ENCODE measurements around the gene SGSM2.

The SGSM2 gene

GRCh38 chr17:2388020-2388682 lies 50.9 kb downstream of the SGSM2 start:
- H3K4me3 ChIP-seq (replicated peaks; ENCODE audit: insufficient read depth, low read length): no peak overlapping the region
- no peak for DNase-seq (ENCODE audit: low read depth in 1 of 2, low spot score in 1 of 2)
- TF ChIP-seq GABPA (IDR thresholded peaks at IDR 0.05; ENCODE audit: low read depth) (no peak), SPI1 (IDR thresholded peaks at IDR 0.05; ENCODE audit: borderline replicate concordance, low read depth) (no peak), REST (IDR thresholded peaks at IDR 0.05; ENCODE audit: insufficient replicate concordance, low read depth) (no peak), POLR2AphosphoS5 (IDR thresholded peaks at IDR 0.05; ENCODE audit: low read depth) (no peak), CTCF (IDR thresholded peaks at IDR 0.05; ENCODE audit: insufficient read depth, low read length) (no peak)
- no peaks in the 10 kb centered on the region for H3K27me3 ChIP-seq (ENCODE audit: insufficient read depth, poor library complexity, severe bottlenecking)
- no peak overlapping the region for H3K27ac ChIP-seq (replicated peaks)

GRCh38 chr17:2388683-2389055 lies 51.4 kb downstream of the SGSM2 start:
- Histone ChIP-seq H3K27me3 (ENCODE audit: insufficient read depth, poor library complexity, severe bottlenecking) (no peaks in the 10 kb centered on the region), H3K27ac (replicated peaks) (no peak overlapping the region), H3K4me3 (replicated peaks; ENCODE audit: insufficient read depth, low read length) (no peak overlapping the region)
- no peak for DNase-seq (ENCODE audit: low read depth in 1 of 2, low spot score in 1 of 2)
- no peak for TF ChIP-seq GABPA (IDR thresholded peaks at IDR 0.05; ENCODE audit: low read depth)
- TF ChIP-seq REST (IDR thresholded peaks at IDR 0.05; ENCODE audit: insufficient replicate concordance, low read depth): no peak
- no peak for TF ChIP-seq SPI1 (IDR thresholded peaks at IDR 0.05; ENCODE audit: borderline replicate concordance, low read depth)
- no peak for TF ChIP-seq POLR2AphosphoS5 (IDR thresholded peaks at IDR 0.05; ENCODE audit: low read depth)
- no peak for TF ChIP-seq CTCF (IDR thresholded peaks at IDR 0.05; ENCODE audit: insufficient read depth, low read length)

- TF ChIP-seq SPI1 (IDR thresholded peaks at IDR 0.05; ENCODE audit: borderline replicate concordance, low read depth) (no peak), CTCF (IDR thresholded peaks at IDR 0.05; ENCODE audit: insufficient read depth, low read length) (no peak), POLR2AphosphoS5 (IDR thresholded peaks at IDR 0.05; ENCODE audit: low read depth) (no peak), REST (IDR thresholded peaks at IDR 0.05; ENCODE audit: insufficient replicate concordance, low read depth) (no peak), GABPA (IDR thresholded peaks at IDR 0.05; ENCODE audit: low read depth) (no peak)
- no peak for DNase-seq (ENCODE audit: low read depth in 1 of 2, low spot score in 1 of 2)
- H3K27me3 ChIP-seq (ENCODE audit: insufficient read depth, poor library complexity, severe bottlenecking): no peaks in the 10 kb centered on the region
- H3K27ac ChIP-seq (replicated peaks): no peak overlapping the region
- H3K4me3 ChIP-seq (replicated peaks; ENCODE audit: insufficient read depth, low read length): no peak overlapping the region
These were observed 53.0 kb downstream of the SGSM2 start for GRCh38 chr17:2390199-2390836.
